KOPT-K1 (cell line): ENCODE results near the gene SLC6A6.

Experiments used
- H3K27ac ChIP-seq: fragments of 200-600 bp; sonication (generic); 2 replicates; pipeline ENCODE4 v1.5.1; 2016; ENCODE audit warnings: antibody characterized with exemption, mild to moderate bottlenecking, low read depth, low read length; ENCODE audit not compliant: poor library complexity, severe bottlenecking
- H3K36me3 ChIP-seq: fragments of 200-600 bp; sonication (generic); 2 replicates; pipeline ENCODE4 v1.5.1; 2017; ENCODE audit warnings: antibody characterized with exemption, mild to moderate bottlenecking, low read length, moderate library complexity; ENCODE audit not compliant: insufficient read depth
- H3K9me3 ChIP-seq: fragments of 200-600 bp; sonication (generic); 2 replicates; pipeline ENCODE4 v1.5.1; 2017; ENCODE audit warnings: antibody characterized with exemption, low read length, mild to moderate bottlenecking; ENCODE audit not compliant: insufficient read depth, poor library complexity, severe bottlenecking

Gene SLC6A6

GRCh38 chr3:14440531-14441239 lies 38.3 kb downstream of the SLC6A6 start:
- H3K36me3 ChIP-seq, result peaks cover 25% of the 10 kb centered on the region; the same call in 1 of the 2 replicates
- H3K9me3 ChIP-seq, result no peaks in the 10 kb centered on the region
- H3K27ac ChIP-seq, result no peak overlapping the region

GRCh38 chr3:14441240-14441919 lies 39.0 kb downstream of the SLC6A6 start:
- no peaks in the 10 kb centered on the region for H3K9me3 ChIP-seq
- H3K27ac ChIP-seq, result no peak overlapping the region

GRCh38 chr3:14441920-14442300 lies 39.5 kb downstream of the SLC6A6 start:
- H3K9me3 ChIP-seq, result no peaks in the 10 kb centered on the region
- peaks cover 37% of the 10 kb centered on the region for H3K36me3 ChIP-seq
- no peak overlapping the region for H3K27ac ChIP-seq

More at GRCh38 chr3:14441240-14441919, 39.0 kb downstream of the SLC6A6 start:
- H3K36me3 ChIP-seq, result peaks cover 32% of the 10 kb centered on the region

- no peak overlapping the region for H3K27ac ChIP-seq
- H3K9me3 ChIP-seq, result no peaks in the 10 kb centered on the region
Observed at GRCh38 chr3:14444380-14444779, 42.0 kb downstream of the SLC6A6 start.

GRCh38 chr3:14445773-14446172 lies 43.4 kb downstream of the SLC6A6 start:
- H3K27ac ChIP-seq, result no peak overlapping the region
- H3K9me3 ChIP-seq, result no peaks in the 10 kb centered on the region
- peaks cover 74% of the 10 kb centered on the region for H3K36me3 ChIP-seq

More at GRCh38 chr3:14444380-14444779, 42.0 kb downstream of the SLC6A6 start:
- peaks cover 62% of the 10 kb centered on the region for H3K36me3 ChIP-seq

GRCh38 chr3:14446988-14447570 lies 44.7 kb downstream of the SLC6A6 start:
- H3K36me3 ChIP-seq, result peaks cover 87% of the 10 kb centered on the region
- no peaks in the 10 kb centered on the region for H3K9me3 ChIP-seq
- no peak overlapping the region for H3K27ac ChIP-seq

GRCh38 chr3:14448063-14448462 lies 45.7 kb downstream of the SLC6A6 start:
- Histone ChIP-seq H3K9me3 (no peaks in the 10 kb centered on the region), H3K27ac (no peak overlapping the region), H3K36me3 (peaks cover 97% of the 10 kb centered on the region)

GRCh38 chr3:14448756-14449727 lies 46.6 kb downstream of the SLC6A6 start:
- H3K27ac ChIP-seq, result no peak overlapping the region
- H3K36me3 ChIP-seq, result peaks cover 97% of the 10 kb centered on the region
- H3K9me3 ChIP-seq, result no peaks in the 10 kb centered on the region

GRCh38 chr3:14450506-14450905 lies 48.1 kb downstream of the SLC6A6 start:
- H3K27ac ChIP-seq, result no peak overlapping the region
- H3K9me3 ChIP-seq, result no peaks in the 10 kb centered on the region
- H3K36me3 ChIP-seq, result peaks cover 97% of the 10 kb centered on the region

GRCh38 chr3:14450922-14451606 lies 48.7 kb downstream of the SLC6A6 start:
- Histone ChIP-seq H3K36me3 (peaks cover 97% of the 10 kb centered on the region), H3K27ac (no peak overlapping the region), H3K9me3 (no peaks in the 10 kb centered on the region)

GRCh38 chr3:14451844-14452739 lies 49.7 kb downstream of the SLC6A6 start:
- no peaks in the 10 kb centered on the region for H3K9me3 ChIP-seq
- H3K36me3 ChIP-seq, result peaks cover 97% of the 10 kb centered on the region
- H3K27ac ChIP-seq, result no peak overlapping the region

- Histone ChIP-seq H3K36me3 (peaks cover 94% of the 10 kb centered on the region), H3K27ac (no peak overlapping the region), H3K9me3 (no peaks in the 10 kb centered on the region)
Observed at GRCh38 chr3:14452740-14453710, 50.6 kb downstream of the SLC6A6 start.
